ACHN (cell line): ENCODE data around the gene PEPD.

ENCODE experiments used
- DNase-seq: peaks from one replicate; pipeline ENCODE4 v3.0.0-alpha.2; 2015
- in situ Hi-C: cut with HindIII; loops from 2 replicates; pipeline ENCODE4 v1.10.0; 2017; ENCODE audit warnings: low sequenced_read_pairs, low pct_ligation_motif_present, low pct_unique_long_range_greater_than_20kb

PEPD gene

GRCh38 chr19:33468361-33469170 lies 53.0 kb downstream of the PEPD start:
- in situ Hi-C loops, result no loop called here

GRCh38 chr19:33467851-33468250 lies 53.7 kb downstream of the PEPD start:
- no peak for DNase-seq
- in situ Hi-C loops, result no loop called here

More at GRCh38 chr19:33468361-33469170, 53.0 kb downstream of the PEPD start:
- no peak for DNase-seq

- no peak for DNase-seq
- in situ Hi-C loops, result no loop called here
Measured at GRCh38 chr19:33465834-33466233, 55.8 kb downstream of the PEPD start.

- no peak for DNase-seq
- in situ Hi-C loops, result no loop called here
Measured at GRCh38 chr19:33465371-33465770, 56.2 kb downstream of the PEPD start.

GRCh38 chr19:33464733-33465115 lies 56.9 kb downstream of the PEPD start:
- in situ Hi-C loops, result no loop called here
- DNase-seq, result no peak

GRCh38 chr19:33464010-33464732 lies 57.4 kb downstream of the PEPD start:
- in situ Hi-C loops, result no loop called here
- no peak for DNase-seq

GRCh38 chr19:33463199-33463598 lies 58.4 kb downstream of the PEPD start:
- no peak for DNase-seq
- in situ Hi-C loops, result no loop called here

GRCh38 chr19:33462112-33462791 lies 59.3 kb downstream of the PEPD start:
- in situ Hi-C loops, result no loop called here
- DNase-seq, result no peak

- DNase-seq, result no peak
- in situ Hi-C loops, result no loop called here
Measured at GRCh38 chr19:33461256-33462111, 60.1 kb downstream of the PEPD start.

GRCh38 chr19:33460221-33460908 lies 61.2 kb downstream of the PEPD start:
- in situ Hi-C loops, result no loop called here
- DNase-seq, result no peak

- DNase-seq, result no peak
- in situ Hi-C loops, result no loop called here
Measured at GRCh38 chr19:33459222-33460090, 62.1 kb downstream of the PEPD start.

- in situ Hi-C loops, result no loop called here
- DNase-seq, result no peak
Measured at GRCh38 chr19:33458807-33459206, 62.8 kb downstream of the PEPD start.

GRCh38 chr19:33458171-33458633 lies 63.4 kb downstream of the PEPD start:
- no peak for DNase-seq
- in situ Hi-C loops, result no loop called here

- DNase-seq, result no peak
- in situ Hi-C loops, result no loop called here
Measured at GRCh38 chr19:33456845-33457220, 64.8 kb downstream of the PEPD start.

- in situ Hi-C loops, result no loop called here
- DNase-seq, result no peak
Measured at GRCh38 chr19:33456076-33456844, 65.3 kb downstream of the PEPD start.

- in situ Hi-C loops, result no loop called here
Measured at GRCh38 chr19:33453265-33453664, 68.3 kb downstream of the PEPD start.

More at GRCh38 chr19:33453265-33453664, 68.3 kb downstream of the PEPD start:
- DNase-seq, result no peak
